Neural cell (in vitro differentiated cells): ENCODE data around the gene BCL2L11. TPM values are rescaled to one million over a fixed set of nuclear protein-coding genes. Genes with fewer than 3 reads are reported as not detected.

Source experiments
- H2AFZ ChIP-seq: fragments of 200-600, 300-800 bp; sonication (generic), shearing (Covaris generic); 2 replicates; pipeline ENCODE4 v1.6.0; 2014; ENCODE audit warnings: low read depth, mild to moderate bottlenecking, antibody characterized with exemption, low read length, moderate library complexity
- H3F3A ChIP-seq: fragments of 200-600 bp; shearing (Covaris generic); 2 replicates; pipeline ENCODE4 v1.6.1; 2016; ENCODE audit warnings: mild to moderate bottlenecking, moderate library complexity, mixed read lengths, antibody characterized with exemption, low read length; ENCODE audit not compliant: insufficient read depth, poor library complexity, severe bottlenecking
- H3K27ac ChIP-seq: fragments of 200-600, 300-800 bp; sonication (generic), shearing (Covaris generic); 2 replicates; pipeline ENCODE4 v1.5.1; 2014; ENCODE audit warnings: mild to moderate bottlenecking, low read length, moderate library complexity
- H3K27me3 ChIP-seq: fragments of 300-800, 200-600 bp; sonication (generic), shearing (Covaris generic); 2 replicates; pipeline ENCODE4 v1.6.0; 2014; ENCODE audit warnings: mild to moderate bottlenecking, low read depth, low read length, moderate library complexity; ENCODE audit not compliant: insufficient read depth
- H3K36me3 ChIP-seq: fragments of 300-800, 200-600 bp; sonication (generic), shearing (Covaris generic); 2 replicates; pipeline ENCODE4 v1.5.1; 2014; ENCODE audit warnings: mild to moderate bottlenecking, antibody characterized with exemption, low read length, moderate library complexity; ENCODE audit not compliant: insufficient read depth
- H3K4me2 ChIP-seq: fragments of 300-800, 200-600 bp; sonication (generic), shearing (Covaris generic); 2 replicates; pipeline ENCODE4 v1.6.0; 2014; ENCODE audit warnings: mild to moderate bottlenecking, low read length
- H3K4me3 ChIP-seq: fragments of 300-800, 200-600 bp; sonication (generic), shearing (Covaris generic); 2 replicates; pipeline ENCODE4 v1.5.1; 2014; ENCODE audit warnings: mild to moderate bottlenecking, low read length, moderate library complexity
- H3K79me2 ChIP-seq: fragments of 200-600 bp; shearing (Covaris generic); replicated peaks from 2 replicates; pipeline ENCODE4 v1.6.0; 2014; ENCODE audit warnings: mild to moderate bottlenecking, low read length, moderate library complexity; ENCODE audit not compliant: insufficient read depth
- H3K9ac ChIP-seq: fragments of 300-800, 200-600 bp; sonication (generic), shearing (Covaris generic); 2 replicates; pipeline ENCODE4 v1.6.1; 2016; ENCODE audit warnings: mild to moderate bottlenecking, low read length, mixed read lengths
- H3K9me2 ChIP-seq: fragments of 200-600 bp; shearing (Covaris generic); 2 replicates; pipeline ENCODE4 v1.6.1; 2016; ENCODE audit warnings: mild to moderate bottlenecking, low read length, mixed read lengths; ENCODE audit not compliant: insufficient read depth
- H3K9me3 ChIP-seq: fragments of 200-600, 300-800 bp; sonication (generic), shearing (Covaris generic); 2 replicates; pipeline ENCODE4 v1.6.1; 2016; ENCODE audit warnings: mild to moderate bottlenecking, mixed run types, low read length, moderate library complexity, mixed read lengths
- H4K20me1 ChIP-seq: fragments of 200-600 bp; shearing (Covaris generic); 2 replicates; pipeline ENCODE4 v1.6.1; 2016; ENCODE audit warnings: mild to moderate bottlenecking, mixed run types; ENCODE audit not compliant: insufficient read depth
- CTCF ChIP-seq: fragments of 450-650 bp; IDR thresholded peaks from 2 replicates; pipeline ENCODE4 v1.5.1; 2014; ENCODE audit warnings: antibody characterized with exemption, mild to moderate bottlenecking, moderate library complexity; ENCODE audit not compliant: poor library complexity, severe bottlenecking
- EP300 ChIP-seq: fragments of 450-650 bp; conservative IDR thresholded peaks from 2 replicates; pipeline ENCODE4 v1.6.1; 2014; ENCODE audit warnings: antibody characterized with exemption, mild to moderate bottlenecking, moderate library complexity; ENCODE audit not compliant: poor library complexity, severe bottlenecking
- EZH2 ChIP-seq: fragments of 200-600, 300-800 bp; shearing (Covaris generic), sonication (generic); IDR thresholded peaks from 2 replicates; pipeline ENCODE4 v1.6.1; 2014; ENCODE audit warnings: antibody characterized with exemption, low read length, borderline replicate concordance, mild to moderate bottlenecking; ENCODE audit not compliant: insufficient read depth, poor library complexity, severe bottlenecking
- MXI1 ChIP-seq: fragments of 450-650 bp; conservative IDR thresholded peaks from 2 replicates; pipeline ENCODE4 v1.6.1; 2014; ENCODE audit warnings: antibody characterized with exemption, mild to moderate bottlenecking; ENCODE audit not compliant: poor library complexity, severe bottlenecking
- POLR2AphosphoS5 ChIP-seq: IDR thresholded peaks from 2 replicates; pipeline ENCODE4 v1.6.1; 2012
- RAD21 ChIP-seq: fragments of 450-650 bp; conservative IDR thresholded peaks from 2 replicates; pipeline ENCODE4 v1.6.1; 2014; ENCODE audit warnings: antibody characterized with exemption, mild to moderate bottlenecking, moderate library complexity
- REST ChIP-seq: IDR thresholded peaks from 2 replicates; pipeline ENCODE4 v1.6.1; 2012; ENCODE audit warnings: borderline replicate concordance
- SMC3 ChIP-seq: fragments of 450-650 bp; conservative IDR thresholded peaks from 2 replicates; pipeline ENCODE4 v1.6.1; 2014; ENCODE audit warnings: antibody characterized with exemption, mild to moderate bottlenecking, moderate library complexity; ENCODE audit not compliant: poor library complexity
- TAF1 ChIP-seq: IDR thresholded peaks from 2 replicates; pipeline ENCODE4 v1.6.1; 2012; ENCODE audit warnings: low read depth
- polyA plus RNA-seq: library from polyadenylated mRNA; depleted of rRNA; stranded (reverse); fragments of >200 nt; gene quantifications from 2 replicates; pipeline ENCODE4 v1.2.3, GENCODE V29; 2014

The BCL2L11 gene
- polyA plus RNA-seq, 1 donor from 2014 or later: 2.6 TPM

- no peak overlapping the region for H3K4me3 ChIP-seq
- H4K20me1 ChIP-seq: no peaks in the 10 kb centered on the region
- H2AFZ ChIP-seq: no peak overlapping the region
- no peak overlapping the region for H3K27ac ChIP-seq
- H3K36me3 ChIP-seq: no peaks in the 10 kb centered on the region
- no peak overlapping the region for H3K4me2 ChIP-seq
- H3K27me3 ChIP-seq: peaks cover 3% of the 10 kb centered on the region
- no peaks in the 10 kb centered on the region for H3K9me3 ChIP-seq
- H3F3A ChIP-seq: no peaks in the 10 kb centered on the region
- H3K79me2 ChIP-seq: no peaks in the 10 kb centered on the region
- TF ChIP-seq REST: no peak
- TF ChIP-seq CTCF: no peak
- TF ChIP-seq SMC3: no peak
- no peak for TF ChIP-seq EZH2
- TF ChIP-seq MXI1: no peak
- TF ChIP-seq POLR2AphosphoS5: no peak
- no peak for TF ChIP-seq EP300
- no peak for TF ChIP-seq RAD21
- no peak for TF ChIP-seq TAF1
- H3K9me2 ChIP-seq: no peaks in the 10 kb centered on the region
- no peak overlapping the region for H3K9ac ChIP-seq
These were observed 38.9 kb downstream of the BCL2L11 start for GRCh38 chr2:111159641-111160040.

GRCh38 chr2:111160758-111161157 is 40.0 kb downstream of the BCL2L11 start:
- Histone ChIP-seq H2AFZ (no peak overlapping the region), H3K79me2 (no peaks in the 10 kb centered on the region), H3K4me3 (no peak overlapping the region), H3K9me3 (no peaks in the 10 kb centered on the region), H3K27me3 (peaks cover 3% of the 10 kb centered on the region), H3K27ac (no peak overlapping the region), H4K20me1 (no peaks in the 10 kb centered on the region), H3K9me2 (no peaks in the 10 kb centered on the region), H3F3A (no peaks in the 10 kb centered on the region), H3K36me3 (no peaks in the 10 kb centered on the region), H3K9ac (no peak overlapping the region), H3K4me2 (no peak overlapping the region)
- no peak for TF ChIP-seq POLR2AphosphoS5
- no peak for TF ChIP-seq EP300
- TF ChIP-seq EZH2: no peak
- TF ChIP-seq REST: no peak
- no peak for TF ChIP-seq CTCF
- no peak for TF ChIP-seq SMC3
